Measurements from ENCODE around the gene DPYSL4. TPM values are rescaled to one million over a fixed set of nuclear protein-coding genes. Genes with fewer than 3 reads are reported as not detected.

DPYSL4 gene
- total RNA-seq, 1 donor from 2014 or later: 55.9 TPM

- no peak for DNase-seq (ENCODE audit: low spot score, unreplicated experiment)
- H3K36me3 Mint-ChIP-seq (ENCODE audit: insufficient read depth): no peaks in the 10 kb centered on the region
- no peak overlapping the region for H3K4me3 Mint-ChIP-seq (ENCODE audit: low read depth)
- H3K9me3 Mint-ChIP-seq (ENCODE audit: low read depth): no peaks in the 10 kb centered on the region
- no peak overlapping the region for H3K27ac Mint-ChIP-seq
- H3K4me1 Mint-ChIP-seq (ENCODE audit: low read depth): no peaks in the 10 kb centered on the region
- no peak for TF ChIP-seq CTCF (IDR thresholded peaks at IDR 0.05; ENCODE audit: unreplicated experiment)
- H3K27me3 Mint-ChIP-seq: peaks cover 12% of the 10 kb centered on the region
Observed at GRCh38 chr10:132254841-132255240, 68.1 kb downstream of the DPYSL4 start.

Other genes with a start within 250 kb of the DPYSL4 start
- 28.5 and 32.4 TPM in 2 replicates for gene BNIP3, start 205.0 kb upstream of the DPYSL4 start, total RNA-seq
- gene JAKMIP3, start 121.0 kb upstream of the DPYSL4 start, total RNA-seq: 0.17 and 0.27 TPM in 2 replicates
- gene STK32C, start 121.0 kb downstream of the DPYSL4 start, total RNA-seq: 8.4 and 10.0 TPM in 2 replicates
- 21.7 and 22.1 TPM in 2 replicates for gene LRRC27, start 145.2 kb downstream of the DPYSL4 start, total RNA-seq
- 23.2 and 24.3 TPM in 2 replicates for gene PWWP2B, start 210.3 kb downstream of the DPYSL4 start, total RNA-seq

Measured in progenitor cell of endocrine pancreas (in vitro differentiated cells).